ENCODE measurements around the gene PAK5. TPM values are rescaled to one million over a fixed set of nuclear protein-coding genes. Genes with fewer than 3 reads are reported as not detected.

PAK5 gene
- total and polyA plus RNA-seq, 9 of the 15 experiments (the other 6 are each of a cell fraction or from before 2014, with no cell fraction given): not detected

GRCh38 chr20:9611921-9612320, 227.0 kb downstream of the PAK5 start:
- POLR2A ChIA-PET: no interaction called here
- ATAC-seq: no peak
- Histone ChIP-seq H3K27me3 (ENCODE audit: control insufficient read depth in 2 of 2, insufficient read depth in 2 of 2, low read length in 2 of 2) (no peaks in the 10 kb centered on the region), H4K20me1 (replicated peaks; ENCODE audit: control insufficient read depth, insufficient read depth, low read length) (no peaks in the 10 kb centered on the region), H2AFZ (ENCODE audit: low read depth, low read length) (no peak overlapping the region), H3K9ac (ENCODE audit: insufficient read depth in 1 of 2, low read depth in 2 of 2, low read length in 2 of 2) (no peak overlapping the region), H3K4me3 (no peak overlapping the region), H3K4me2 (ENCODE audit: insufficient read depth, low read length) (no peak overlapping the region), H3K4me1 (replicated peaks in 1 of 2; ENCODE audit: control insufficient read depth in 2 of 2, insufficient read depth in 2 of 2, low read length in 2 of 2) (no peaks in the 10 kb centered on the region), H3K36me3 (ENCODE audit: control insufficient read depth, insufficient read depth, low read length) (no peaks in the 10 kb centered on the region), H3K9me3 (replicated peaks; ENCODE audit: control insufficient read depth, insufficient read depth, low read depth, low read length) (no peaks in the 10 kb centered on the region), H3K9me1 (ENCODE audit: control insufficient read depth, insufficient read depth, low read length) (no peaks in the 10 kb centered on the region), H3K79me2 (ENCODE audit: control insufficient read depth, insufficient read depth, low read length) (no peaks in the 10 kb centered on the region), H3K27ac (ENCODE audit: extremely low read depth, low read depth, low read length) (no peak overlapping the region)
- no TSS peak for BruUV-seq (replicated peaks)
- CTCF ChIA-PET (ENCODE audit: low intra/inter-chr PET ratio): no interaction called here
- no peak for FAIRE-seq
- intact Hi-C loops (cut with micrococcal nuclease): loop anchor here (5.0 to 10.0 kb wide), 2 partner anchors 145 to 363 kb away; no protein-coding TSS in a partner anchor
- in situ Hi-C loops (cut with MboI): no loop called here
- WGBS (ENCODE audit: insufficient coverage, low coverage, missing lambda C conversion rate): 0% methylated on average over 8 of the region's 9 CpGs
- no peak for DNase-seq (ENCODE audit: extremely low read depth in 1 of 4, low spot score in 3 of 4)
- TF ChIP-seq ZNF583 (CRISPR knock-in tag; IDR thresholded peaks at IDR 0.05) (no peak), ZBTB11 (CRISPR knock-in tag; IDR thresholded peaks at IDR 0.05) (no peak), ZNF695 (CRISPR knock-in tag; IDR thresholded peaks at IDR 0.05) (no peak), STAG1 (CRISPR knock-in tag; IDR thresholded peaks at IDR 0.05; ENCODE audit: borderline replicate concordance) (no peak), ZNF146 (CRISPR knock-in tag; IDR thresholded peaks at IDR 0.05; ENCODE audit: unreplicated experiment) (no peak), POLR2AphosphoS2 (IDR thresholded peaks at IDR 0.05; ENCODE audit: low read length) (no peak), SREBF1 (IDR thresholded peaks at IDR 0.05; ENCODE audit: borderline replicate concordance, low read depth, low read length) (no peak), TAL1 (IDR thresholded peaks at IDR 0.05) (no peak), LEF1 (IDR thresholded peaks at IDR 0.05) (no peak), ESRRA (IDR thresholded peaks at IDR 0.05; ENCODE audit: borderline replicate concordance, low read depth) (no peak), SPI1 (IDR thresholded peaks at IDR 0.05; ENCODE audit: borderline replicate concordance, low read depth, low read length) (no peak), NR0B1 (IDR thresholded peaks at IDR 0.05; ENCODE audit: partially characterized antibody) (no peak)
